HEK293 (cell line): ENCODE data around the gene COL6A1.

Source experiments
- BCL11A ChIP-seq: fragments of 450-650 bp; formaldehyde crosslinking; IDR thresholded peaks from 2 replicates; pipeline ENCODE4 v1.5.1; 2016; ENCODE audit warnings: low read depth, missing biosample characterization, missing genetic modification characterization
- EGR2 ChIP-seq: fragments of 450-650 bp; formaldehyde crosslinking; IDR thresholded peaks from 2 replicates; pipeline ENCODE4 v1.5.1; 2016; ENCODE audit warnings: low read depth, missing biosample characterization, missing genetic modification characterization
- GLIS1 ChIP-seq: fragments of 450-650 bp; formaldehyde crosslinking; IDR thresholded peaks from 2 replicates; pipeline ENCODE4 v1.5.1; 2016; ENCODE audit warnings: missing biosample characterization, missing genetic modification characterization
- HOXC10 ChIP-seq: sonication (generic); formaldehyde crosslinking; IDR thresholded peaks from 2 replicates; pipeline ENCODE4 v1.8.1; 2023; ENCODE audit warnings: mild to moderate bottlenecking, missing genetic modification reagents
- KLF16 ChIP-seq: fragments of 450-650 bp; formaldehyde crosslinking; IDR thresholded peaks from 2 replicates; pipeline ENCODE4 v1.5.1; 2017; ENCODE audit warnings: missing biosample characterization, missing genetic modification characterization
- PRDM1 ChIP-seq: fragments of 450-650 bp; formaldehyde crosslinking; IDR thresholded peaks from 2 replicates; pipeline ENCODE4; 2016; ENCODE audit warnings: missing biosample characterization, missing genetic modification characterization
- REPIN1 ChIP-seq: fragments of 450-650 bp; formaldehyde crosslinking; IDR thresholded peaks from 2 replicates; pipeline ENCODE4 v1.5.1; 2017; ENCODE audit warnings: missing biosample characterization, missing genetic modification characterization, low read depth
- TRIM28 ChIP-seq: IDR thresholded peaks from 2 replicates; pipeline ENCODE4 v1.6.1; 2011; ENCODE audit warnings: low read length, control low read depth, borderline replicate concordance
- WT1 ChIP-seq: fragments of 450-650 bp; formaldehyde crosslinking; IDR thresholded peaks from 2 replicates; pipeline ENCODE4 v1.5.1; 2016; ENCODE audit warnings: missing biosample characterization, missing genetic modification characterization
- ZBTB21 ChIP-seq: fragments of 450-650 bp; formaldehyde crosslinking; IDR thresholded peaks from 2 replicates; pipeline ENCODE4 v1.5.1; 2017; ENCODE audit warnings: missing biosample characterization, missing genetic modification characterization
- ZBTB48 ChIP-seq: fragments of 450-650 bp; formaldehyde crosslinking; IDR thresholded peaks from 2 replicates; pipeline ENCODE4 v1.5.1; 2016; ENCODE audit warnings: missing biosample characterization, missing genetic modification characterization
- ZBTB8A ChIP-seq: fragments of 450-650 bp; formaldehyde crosslinking; IDR thresholded peaks from 2 replicates; pipeline ENCODE4 v1.5.1; 2016; ENCODE audit warnings: missing biosample characterization, missing genetic modification characterization
- ZEB2 ChIP-seq: fragments of 450-650 bp; formaldehyde crosslinking; IDR thresholded peaks from 2 replicates; pipeline ENCODE4 v1.5.1; 2016; ENCODE audit warnings: missing biosample characterization, missing genetic modification characterization
- ZFP37 ChIP-seq: fragments of 450-650 bp; formaldehyde crosslinking; IDR thresholded peaks from 2 replicates; pipeline ENCODE4 v1.5.1; 2016; ENCODE audit warnings: missing biosample characterization, missing genetic modification characterization
- ZNF114 ChIP-seq: fragments of 450-650 bp; formaldehyde crosslinking; IDR thresholded peaks from 2 replicates; pipeline ENCODE4 v1.5.0; 2017; ENCODE audit warnings: missing biosample characterization, missing genetic modification characterization
- ZNF248 ChIP-seq: fragments of 450-650 bp; formaldehyde crosslinking; IDR thresholded peaks from 2 replicates; pipeline ENCODE4 v1.5.1; 2017; ENCODE audit warnings: missing biosample characterization, missing genetic modification characterization
- ZNF266 ChIP-seq: fragments of 450-650 bp; formaldehyde crosslinking; IDR thresholded peaks from 2 replicates; pipeline ENCODE4 v1.5.1; 2016; ENCODE audit warnings: missing biosample characterization, missing genetic modification characterization, low read depth
- ZNF366 ChIP-seq: fragments of 450-650 bp; formaldehyde crosslinking; conservative IDR thresholded peaks from 2 replicates; pipeline ENCODE4 v1.5.1; 2016; ENCODE audit warnings: missing biosample characterization, missing genetic modification characterization
- ZNF423 ChIP-seq: fragments of 450-650 bp; formaldehyde crosslinking; IDR thresholded peaks from 2 replicates; pipeline ENCODE4 v1.5.1; 2016; ENCODE audit warnings: missing biosample characterization, missing genetic modification characterization
- ZNF561 ChIP-seq: fragments of 450-650 bp; IDR thresholded peaks from 2 replicates; pipeline ENCODE4 v1.5.1; 2018; ENCODE audit warnings: missing biosample characterization, missing genetic modification characterization, borderline replicate concordance
- ZNF596 ChIP-seq: fragments of 450-650 bp; IDR thresholded peaks from 2 replicates; pipeline ENCODE4 v1.5.0; 2018; ENCODE audit warnings: missing biosample characterization, mild to moderate bottlenecking, missing genetic modification characterization, moderate library complexity
- ZNF629 ChIP-seq: fragments of 450-650 bp; formaldehyde crosslinking; IDR thresholded peaks from 2 replicates; pipeline ENCODE4 v1.5.1; 2017; ENCODE audit warnings: missing biosample characterization, missing genetic modification characterization
- ZNF664 ChIP-seq: fragments of 450-650 bp; formaldehyde crosslinking; IDR thresholded peaks from 2 replicates; pipeline ENCODE4 v1.5.1; 2016; ENCODE audit warnings: missing biosample characterization, missing genetic modification characterization
- ZNF701 ChIP-seq: fragments of 450-650 bp; formaldehyde crosslinking; IDR thresholded peaks from 2 replicates; pipeline ENCODE4 v1.5.1; 2016; ENCODE audit warnings: missing biosample characterization, missing genetic modification characterization
- TF ChIP-seq, protein P1 (sequence below): fragments of 450-650 bp; formaldehyde crosslinking; IDR thresholded peaks from 2 replicates; pipeline ENCODE4 v1.5.1; 2016; ENCODE audit warnings: missing biosample characterization, missing genetic modification characterization
- TF ChIP-seq, protein P2 (sequence below): fragments of 450-650 bp; formaldehyde crosslinking; IDR thresholded peaks from 2 replicates; pipeline ENCODE4 v1.5.1; 2016; ENCODE audit warnings: missing biosample characterization, missing genetic modification characterization
- TF ChIP-seq, protein P3 (sequence below): fragments of 450-650 bp; formaldehyde crosslinking; IDR thresholded peaks from 2 replicates; pipeline ENCODE4 v1.5.1; 2016; ENCODE audit warnings: missing biosample characterization, missing genetic modification characterization
- TF ChIP-seq, protein P4 (sequence below): IDR thresholded peaks from 2 replicates; pipeline ENCODE4 v1.6.1; 2011; ENCODE audit warnings: mild to moderate bottlenecking, low read depth, low read length, borderline replicate concordance
- TF ChIP-seq, protein P5 (sequence below): fragments of 450-650 bp; formaldehyde crosslinking; IDR thresholded peaks from 2 replicates; pipeline ENCODE4 v1.5.1; 2016; ENCODE audit warnings: missing biosample characterization, missing genetic modification characterization
- TF ChIP-seq, protein P6 (sequence below): fragments of 450-650 bp; formaldehyde crosslinking; IDR thresholded peaks from 2 replicates; pipeline ENCODE4 v1.5.1; 2016; ENCODE audit warnings: missing biosample characterization, missing genetic modification characterization

Gene COL6A1

DNA sequence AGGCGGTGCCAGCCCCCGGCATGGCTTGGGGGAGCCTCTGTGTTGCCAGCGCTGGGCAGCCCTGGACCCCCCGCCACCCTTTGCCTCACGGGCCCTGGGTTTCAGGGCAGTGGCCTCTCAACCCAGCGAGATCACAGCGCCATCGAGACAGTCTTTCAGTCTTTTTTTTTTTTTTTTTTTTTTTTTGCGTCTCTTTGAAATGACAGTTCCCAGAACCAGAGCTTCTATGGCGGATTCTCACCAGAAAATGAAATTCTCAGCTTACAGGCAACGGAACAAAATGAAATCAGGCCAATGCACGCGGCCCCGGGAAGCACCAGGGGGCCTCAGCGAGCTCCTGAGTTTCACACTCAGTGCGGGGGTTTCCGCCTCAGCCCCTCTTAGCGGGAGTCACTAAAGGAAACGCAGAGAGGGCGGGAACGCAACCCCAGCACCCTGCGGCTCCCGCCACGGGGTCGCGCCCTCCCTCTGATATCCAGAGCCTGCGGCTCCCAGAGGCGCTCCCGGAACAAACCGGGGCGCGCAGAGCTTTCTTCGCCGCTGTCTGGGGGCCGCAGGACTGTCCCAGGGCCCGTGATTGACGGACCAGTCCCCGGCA lies 8.0 kb upstream of the COL6A1 start (continued):
- TF ChIP-seq TRIM28: no peak
- TF ChIP-seq ZBTB21: peak; percentile 19; the same call in 1 of the 2 replicates
- no peak for TF ChIP-seq ZFP37 (tag by site-specific recombination)
- TF ChIP-seq ZNF266 (tag by site-specific recombination): no peak
- TF ChIP-seq BCL11A (tag by site-specific recombination): 0 out of 2 replicates have a peak, but pooled peaks have one; percentile 10
- TF ChIP-seq GLIS1 (tag by site-specific recombination): peak; percentile 91
- TF ChIP-seq ZBTB8A (tag by site-specific recombination): peak; percentile 52
- TF ChIP-seq REPIN1: no peak
- TF ChIP-seq WT1 (tag by site-specific recombination): peak; percentile 89
- TF ChIP-seq, protein P1, sequence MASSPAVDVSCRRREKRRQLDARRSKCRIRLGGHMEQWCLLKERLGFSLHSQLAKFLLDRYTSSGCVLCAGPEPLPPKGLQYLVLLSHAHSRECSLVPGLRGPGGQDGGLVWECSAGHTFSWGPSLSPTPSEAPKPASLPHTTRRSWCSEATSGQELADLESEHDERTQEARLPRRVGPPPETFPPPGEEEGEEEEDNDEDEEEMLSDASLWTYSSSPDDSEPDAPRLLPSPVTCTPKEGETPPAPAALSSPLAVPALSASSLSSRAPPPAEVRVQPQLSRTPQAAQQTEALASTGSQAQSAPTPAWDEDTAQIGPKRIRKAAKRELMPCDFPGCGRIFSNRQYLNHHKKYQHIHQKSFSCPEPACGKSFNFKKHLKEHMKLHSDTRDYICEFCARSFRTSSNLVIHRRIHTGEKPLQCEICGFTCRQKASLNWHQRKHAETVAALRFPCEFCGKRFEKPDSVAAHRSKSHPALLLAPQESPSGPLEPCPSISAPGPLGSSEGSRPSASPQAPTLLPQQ: peak; percentile 48; the same call in 1 of the 2 replicates
- no peak for TF ChIP-seq ZNF114 (tag by site-specific recombination)
- TF ChIP-seq HOXC10 (CRISPR knock-in tag): no peak
- TF ChIP-seq KLF16 (tag by site-specific recombination): peak; percentile 72
- no peak for TF ChIP-seq ZNF248 (tag by site-specific recombination)
- 0 out of 2 replicates have a peak, but pooled peaks have one; percentile 15 for TF ChIP-seq ZNF366
- no peak for TF ChIP-seq ZNF664 (tag by site-specific recombination)
- TF ChIP-seq ZNF629 (tag by site-specific recombination): peak; percentile 59; the same call in 1 of the 2 replicates
- TF ChIP-seq, protein P2, sequence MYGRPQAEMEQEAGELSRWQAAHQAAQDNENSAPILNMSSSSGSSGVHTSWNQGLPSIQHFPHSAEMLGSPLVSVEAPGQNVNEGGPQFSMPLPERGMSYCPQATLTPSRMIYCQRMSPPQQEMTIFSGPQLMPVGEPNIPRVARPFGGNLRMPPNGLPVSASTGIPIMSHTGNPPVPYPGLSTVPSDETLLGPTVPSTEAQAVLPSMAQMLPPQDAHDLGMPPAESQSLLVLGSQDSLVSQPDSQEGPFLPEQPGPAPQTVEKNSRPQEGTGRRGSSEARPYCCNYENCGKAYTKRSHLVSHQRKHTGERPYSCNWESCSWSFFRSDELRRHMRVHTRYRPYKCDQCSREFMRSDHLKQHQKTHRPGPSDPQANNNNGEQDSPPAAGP (tag by site-specific recombination): peak; percentile 43; the same call in 1 of the 2 replicates
- TF ChIP-seq, protein P3, sequence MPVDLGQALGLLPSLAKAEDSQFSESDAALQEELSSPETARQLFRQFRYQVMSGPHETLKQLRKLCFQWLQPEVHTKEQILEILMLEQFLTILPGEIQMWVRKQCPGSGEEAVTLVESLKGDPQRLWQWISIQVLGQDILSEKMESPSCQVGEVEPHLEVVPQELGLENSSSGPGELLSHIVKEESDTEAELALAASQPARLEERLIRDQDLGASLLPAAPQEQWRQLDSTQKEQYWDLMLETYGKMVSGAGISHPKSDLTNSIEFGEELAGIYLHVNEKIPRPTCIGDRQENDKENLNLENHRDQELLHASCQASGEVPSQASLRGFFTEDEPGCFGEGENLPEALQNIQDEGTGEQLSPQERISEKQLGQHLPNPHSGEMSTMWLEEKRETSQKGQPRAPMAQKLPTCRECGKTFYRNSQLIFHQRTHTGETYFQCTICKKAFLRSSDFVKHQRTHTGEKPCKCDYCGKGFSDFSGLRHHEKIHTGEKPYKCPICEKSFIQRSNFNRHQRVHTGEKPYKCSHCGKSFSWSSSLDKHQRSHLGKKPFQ: 0 out of 2 replicates have a peak, but pooled peaks have one; percentile 30
- peak; percentile 98 for TF ChIP-seq ZNF423 (tag by site-specific recombination)
- TF ChIP-seq, protein P4, sequence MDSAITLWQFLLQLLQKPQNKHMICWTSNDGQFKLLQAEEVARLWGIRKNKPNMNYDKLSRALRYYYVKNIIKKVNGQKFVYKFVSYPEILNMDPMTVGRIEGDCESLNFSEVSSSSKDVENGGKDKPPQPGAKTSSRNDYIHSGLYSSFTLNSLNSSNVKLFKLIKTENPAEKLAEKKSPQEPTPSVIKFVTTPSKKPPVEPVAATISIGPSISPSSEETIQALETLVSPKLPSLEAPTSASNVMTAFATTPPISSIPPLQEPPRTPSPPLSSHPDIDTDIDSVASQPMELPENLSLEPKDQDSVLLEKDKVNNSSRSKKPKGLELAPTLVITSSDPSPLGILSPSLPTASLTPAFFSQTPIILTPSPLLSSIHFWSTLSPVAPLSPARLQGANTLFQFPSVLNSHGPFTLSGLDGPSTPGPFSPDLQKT: no peak
- TF ChIP-seq ZEB2 (tag by site-specific recombination): peak; percentile 82
- TF ChIP-seq, protein P5, sequence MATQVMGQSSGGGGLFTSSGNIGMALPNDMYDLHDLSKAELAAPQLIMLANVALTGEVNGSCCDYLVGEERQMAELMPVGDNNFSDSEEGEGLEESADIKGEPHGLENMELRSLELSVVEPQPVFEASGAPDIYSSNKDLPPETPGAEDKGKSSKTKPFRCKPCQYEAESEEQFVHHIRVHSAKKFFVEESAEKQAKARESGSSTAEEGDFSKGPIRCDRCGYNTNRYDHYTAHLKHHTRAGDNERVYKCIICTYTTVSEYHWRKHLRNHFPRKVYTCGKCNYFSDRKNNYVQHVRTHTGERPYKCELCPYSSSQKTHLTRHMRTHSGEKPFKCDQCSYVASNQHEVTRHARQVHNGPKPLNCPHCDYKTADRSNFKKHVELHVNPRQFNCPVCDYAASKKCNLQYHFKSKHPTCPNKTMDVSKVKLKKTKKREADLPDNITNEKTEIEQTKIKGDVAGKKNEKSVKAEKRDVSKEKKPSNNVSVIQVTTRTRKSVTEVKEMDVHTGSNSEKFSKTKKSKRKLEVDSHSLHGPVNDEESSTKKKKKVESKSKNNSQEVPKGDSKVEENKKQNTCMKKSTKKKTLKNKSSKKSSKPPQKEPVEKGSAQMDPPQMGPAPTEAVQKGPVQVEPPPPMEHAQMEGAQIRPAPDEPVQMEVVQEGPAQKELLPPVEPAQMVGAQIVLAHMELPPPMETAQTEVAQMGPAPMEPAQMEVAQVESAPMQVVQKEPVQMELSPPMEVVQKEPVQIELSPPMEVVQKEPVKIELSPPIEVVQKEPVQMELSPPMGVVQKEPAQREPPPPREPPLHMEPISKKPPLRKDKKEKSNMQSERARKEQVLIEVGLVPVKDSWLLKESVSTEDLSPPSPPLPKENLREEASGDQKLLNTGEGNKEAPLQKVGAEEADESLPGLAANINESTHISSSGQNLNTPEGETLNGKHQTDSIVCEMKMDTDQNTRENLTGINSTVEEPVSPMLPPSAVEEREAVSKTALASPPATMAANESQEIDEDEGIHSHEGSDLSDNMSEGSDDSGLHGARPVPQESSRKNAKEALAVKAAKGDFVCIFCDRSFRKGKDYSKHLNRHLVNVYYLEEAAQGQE (tag by site-specific recombination): no peak
- no peak for TF ChIP-seq ZNF701 (tag by site-specific recombination)
- TF ChIP-seq ZBTB48 (tag by site-specific recombination): peak; percentile 26; the same call in 1 of the 2 replicates
- no peak for TF ChIP-seq EGR2 (tag by site-specific recombination)
- 0 out of 2 replicates have a peak, but pooled peaks have one; percentile 12 for TF ChIP-seq PRDM1 (tag by site-specific recombination)
- TF ChIP-seq ZNF561 (tag by site-specific recombination): peak; percentile 84
- 0 out of 2 replicates have a peak, but pooled peaks have one; percentile 47 for TF ChIP-seq ZNF596 (tag by site-specific recombination)
- TF ChIP-seq, protein P6, sequence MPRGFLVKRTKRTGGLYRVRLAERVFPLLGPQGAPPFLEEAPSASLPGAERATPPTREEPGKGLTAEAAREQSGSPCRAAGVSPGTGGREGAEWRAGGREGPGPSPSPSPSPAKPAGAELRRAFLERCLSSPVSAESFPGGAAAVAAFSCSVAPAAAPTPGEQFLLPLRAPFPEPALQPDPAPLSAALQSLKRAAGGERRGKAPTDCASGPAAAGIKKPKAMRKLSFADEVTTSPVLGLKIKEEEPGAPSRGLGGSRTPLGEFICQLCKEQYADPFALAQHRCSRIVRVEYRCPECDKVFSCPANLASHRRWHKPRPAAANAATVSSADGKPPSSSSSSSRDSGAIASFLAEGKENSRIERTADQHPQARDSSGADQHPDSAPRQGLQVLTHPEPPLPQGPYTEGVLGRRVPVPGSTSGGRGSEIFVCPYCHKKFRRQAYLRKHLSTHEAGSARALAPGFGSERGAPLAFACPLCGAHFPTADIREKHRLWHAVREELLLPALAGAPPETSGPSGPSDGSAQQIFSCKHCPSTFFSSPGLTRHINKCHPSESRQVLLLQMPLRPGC: 0 out of 2 replicates have a peak, but pooled peaks have one; percentile 45
